HG02840 (cell line): ENCODE results near the gene TFAP2B.

Experiments
- ATAC-seq: cut with Tn5 transposase; IDR thresholded peaks from one replicate; pipeline ENCODE4 v1.9.1; 2021; ENCODE audit warnings: mild to moderate bottlenecking, moderate library complexity, moderate number of reproducible peaks; ENCODE audit not compliant: unreplicated experiment, low FRiP score

TFAP2B gene

DNA sequence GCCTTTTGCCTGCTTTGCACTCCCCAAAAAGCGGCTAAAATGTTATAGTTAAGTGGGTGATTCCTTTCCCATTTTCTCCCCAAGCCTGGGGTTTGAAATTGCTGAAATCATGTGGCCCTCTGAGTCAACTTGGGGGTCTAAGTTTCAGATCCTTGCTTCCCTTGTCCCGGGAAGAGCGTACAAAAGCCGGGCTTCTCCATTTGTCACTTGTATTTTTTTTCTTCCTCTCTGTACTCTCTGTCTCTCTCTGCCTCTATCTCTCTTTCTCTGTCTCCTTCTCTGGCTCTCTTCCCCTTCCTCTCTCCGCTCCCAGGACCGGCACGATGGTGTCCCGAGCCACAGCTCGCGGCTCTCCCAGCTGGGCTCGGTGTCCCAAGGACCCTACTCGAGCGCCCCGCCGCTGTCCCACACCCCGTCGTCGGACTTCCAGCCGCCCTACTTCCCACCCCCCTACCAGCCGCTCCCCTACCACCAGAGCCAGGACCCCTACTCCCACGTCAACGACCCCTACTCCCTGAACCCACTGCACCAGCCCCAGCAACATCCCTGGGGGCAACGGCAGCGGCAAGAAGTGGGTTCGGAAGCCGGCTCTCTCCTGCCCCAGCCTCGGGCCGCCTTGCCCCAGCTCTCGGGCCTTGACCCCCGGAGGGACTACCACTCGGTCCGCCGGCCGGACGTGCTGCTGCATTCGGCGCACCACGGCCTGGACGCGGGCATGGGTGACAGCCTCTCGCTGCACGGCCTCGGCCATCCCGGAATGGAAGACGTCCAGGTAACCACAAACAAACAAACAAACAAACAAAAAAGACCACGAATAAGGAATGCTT is 4.6 kb downstream of the TFAP2B start:
- ATAC-seq: no peak

DNA sequence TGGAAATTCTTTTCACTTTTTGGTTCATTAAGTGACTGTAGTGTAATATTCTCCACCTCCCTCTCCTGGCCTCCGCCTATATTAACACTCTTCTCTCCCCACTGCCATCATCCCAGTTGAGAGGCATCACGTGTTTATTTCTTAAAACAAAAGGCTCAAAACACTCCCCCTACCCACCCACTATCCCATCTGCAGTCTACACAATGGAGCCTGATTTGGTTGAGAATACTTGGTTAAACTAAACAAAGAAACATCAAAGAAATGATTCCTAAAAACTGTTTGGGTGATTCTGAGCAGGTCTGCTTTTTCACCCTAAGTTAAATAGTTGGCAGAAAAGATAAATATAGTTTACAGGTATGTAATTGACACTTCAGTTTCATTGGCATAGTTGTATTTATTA is 5.9 kb downstream of the TFAP2B start:
- no peak for ATAC-seq

DNA sequence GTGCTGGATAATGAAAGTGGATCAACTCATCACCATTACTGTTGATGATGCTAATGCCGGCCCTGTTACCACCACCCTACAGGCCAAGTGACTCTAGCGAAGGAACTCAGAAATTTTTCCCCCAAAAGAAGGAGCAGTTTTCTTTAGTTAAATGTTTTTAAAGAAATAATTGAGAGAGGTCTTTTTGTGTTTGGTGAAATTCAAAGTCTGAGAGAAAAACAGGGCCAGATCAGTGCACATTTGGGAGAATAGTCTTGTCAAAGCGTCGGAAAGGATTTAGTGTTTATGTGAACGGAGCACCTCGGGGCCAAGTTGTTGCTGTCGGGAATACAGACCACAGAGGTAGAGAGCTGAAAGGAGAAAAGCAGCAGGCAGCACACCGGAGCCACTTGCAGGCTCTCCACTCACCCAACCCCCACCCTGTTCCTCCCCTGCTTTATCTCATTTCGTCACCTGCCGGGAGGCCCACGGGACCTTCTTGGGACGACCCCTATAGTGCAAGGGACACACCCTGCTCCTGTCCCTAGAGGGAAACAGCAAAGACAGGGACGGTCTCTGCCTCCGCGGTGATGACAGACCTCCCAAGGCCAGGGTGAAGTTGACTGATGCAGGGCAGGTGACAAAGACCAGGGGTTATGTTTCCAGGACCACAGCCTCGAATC is 6.8 kb downstream of the TFAP2B start:
- ATAC-seq: no peak

DNA sequence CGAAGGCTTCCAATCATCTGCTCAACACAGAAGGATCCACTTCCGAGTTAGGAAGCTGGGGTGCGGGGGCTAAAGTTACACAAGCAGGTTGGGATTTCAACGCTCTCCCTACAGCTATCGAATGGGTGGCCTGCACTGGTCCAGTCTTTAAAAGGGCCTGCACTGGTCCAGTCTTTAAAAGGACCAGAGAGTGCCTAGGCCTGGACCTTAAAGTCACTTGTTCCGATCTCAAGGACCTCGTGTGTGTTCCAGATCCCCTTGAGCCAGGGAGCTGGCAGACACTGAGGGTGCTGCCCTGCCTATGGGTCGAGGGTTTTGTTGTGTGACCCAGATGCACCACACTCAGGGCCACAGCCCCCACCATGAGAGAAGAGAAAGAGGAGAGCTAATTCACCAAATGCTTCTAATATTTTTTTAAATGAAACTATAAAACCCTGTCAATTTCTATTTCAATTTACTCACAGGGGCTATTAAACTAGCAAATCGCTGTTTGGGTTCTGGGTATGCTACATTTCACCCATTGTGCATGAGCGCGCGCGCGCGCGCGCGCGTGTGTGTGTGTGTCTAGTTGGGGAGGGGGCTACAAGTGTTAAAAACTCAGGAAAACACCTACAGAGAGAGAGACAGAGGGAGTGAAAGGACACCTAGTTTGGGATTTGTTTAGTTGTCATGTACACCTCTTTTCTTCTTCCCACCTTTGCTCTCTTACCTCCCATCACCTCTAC is 7.5 kb downstream of the TFAP2B start:
- no peak for ATAC-seq

DNA sequence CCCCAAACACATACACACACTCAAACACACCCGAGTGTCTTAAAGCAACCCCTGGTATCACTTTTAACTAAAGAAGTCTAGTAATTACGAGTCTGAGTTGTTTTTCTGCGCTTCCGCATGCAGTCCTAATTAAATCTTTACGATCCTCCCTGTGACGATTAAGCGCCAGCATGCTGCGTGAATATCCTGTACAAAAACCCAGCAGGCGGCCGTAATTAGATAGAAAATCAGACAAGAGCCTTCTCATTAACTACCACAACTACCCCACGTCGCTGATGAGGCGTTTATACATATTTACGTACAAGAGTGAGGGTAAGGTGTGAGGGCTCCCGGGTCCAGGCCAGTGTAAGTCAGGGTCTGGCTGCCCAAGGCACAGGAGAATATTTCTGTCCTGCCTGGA is 8.1 kb downstream of the TFAP2B start:
- no peak for ATAC-seq

DNA sequence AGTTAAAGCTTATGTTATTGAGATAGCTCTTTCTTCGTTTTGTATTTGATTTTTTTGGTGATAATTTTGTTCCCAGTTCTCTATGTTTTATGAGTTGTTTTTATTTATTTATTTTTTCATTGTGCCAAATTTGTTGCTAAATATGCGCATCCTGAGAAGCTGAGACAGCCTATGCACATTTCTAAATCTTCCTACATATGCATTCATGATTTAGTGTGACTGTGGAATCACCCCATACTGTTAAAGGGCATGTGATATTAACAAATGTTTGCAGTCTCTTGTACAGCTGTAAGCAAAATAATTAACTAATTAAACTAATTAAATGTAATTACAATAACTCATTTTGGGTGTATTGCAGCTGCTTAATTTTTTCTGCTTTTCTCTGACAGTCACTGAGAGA is 10.4 kb downstream of the TFAP2B start:
- ATAC-seq: no peak

DNA sequence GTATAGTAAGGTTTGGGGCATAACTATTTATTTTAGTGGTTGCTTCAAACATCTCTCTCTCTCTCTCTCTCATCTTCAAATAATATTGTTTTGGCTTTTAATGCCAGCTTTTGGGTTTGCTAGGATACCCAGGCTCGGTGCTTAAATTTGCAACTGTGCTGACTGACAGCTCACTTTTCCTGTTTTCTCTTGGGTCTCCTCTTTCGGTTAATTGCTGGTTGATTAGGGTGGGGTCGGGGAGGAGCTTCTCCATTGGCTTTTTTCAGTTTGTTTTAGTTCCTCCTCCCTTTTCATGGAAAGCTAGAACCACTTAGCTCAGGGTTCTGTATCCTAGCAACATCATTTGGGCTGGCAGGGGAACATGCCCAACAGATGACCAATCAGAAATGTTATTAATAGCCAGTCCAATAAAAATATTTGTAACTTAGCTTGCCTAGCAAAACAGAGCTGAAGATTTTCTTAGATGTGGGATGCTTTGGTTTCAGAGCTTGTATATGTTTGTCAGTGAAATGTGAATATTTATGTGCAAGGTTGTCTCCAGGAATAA is 11.3 kb downstream of the TFAP2B start:
- no peak for ATAC-seq

DNA sequence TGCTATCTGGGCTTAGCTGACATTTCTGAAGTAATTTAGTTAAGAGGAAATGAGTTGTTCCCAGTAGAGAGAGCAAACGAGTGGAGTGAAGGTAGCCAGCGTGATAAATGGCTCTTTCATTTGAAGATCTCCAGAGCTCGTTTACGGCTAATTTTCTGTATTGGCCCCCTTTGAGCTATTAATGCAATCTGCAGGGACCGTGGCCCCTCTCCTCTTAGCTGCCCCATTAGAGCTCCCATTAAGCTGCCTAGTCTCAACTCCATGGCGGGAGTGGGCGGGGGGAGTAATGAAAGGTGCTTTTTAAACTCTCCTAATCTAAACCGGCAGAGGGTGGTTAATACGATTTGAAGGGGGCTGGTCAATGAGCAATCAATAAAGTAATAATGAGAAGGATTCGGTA is 12.5 kb downstream of the TFAP2B start:
- ATAC-seq: no peak

DNA sequence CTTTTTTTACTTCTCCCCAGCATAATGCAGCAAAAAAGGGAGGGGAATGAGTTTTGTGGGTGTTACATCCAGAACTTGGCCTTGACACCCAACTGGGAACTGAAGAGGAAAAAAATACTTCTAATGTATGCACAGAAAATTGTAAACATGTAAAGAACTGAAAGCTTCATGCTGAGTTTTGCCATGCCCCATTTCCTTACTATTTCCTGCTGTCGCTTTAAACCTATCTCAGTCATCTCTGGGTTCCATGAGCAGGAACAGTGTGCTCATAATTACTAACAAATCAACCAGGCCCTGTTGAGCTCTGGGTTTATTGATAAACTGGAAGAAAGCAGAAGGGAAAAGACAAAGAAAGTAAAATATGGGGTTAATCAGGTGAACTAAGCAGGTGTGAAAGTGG is 14.2 kb downstream of the TFAP2B start:
- ATAC-seq: no peak

DNA sequence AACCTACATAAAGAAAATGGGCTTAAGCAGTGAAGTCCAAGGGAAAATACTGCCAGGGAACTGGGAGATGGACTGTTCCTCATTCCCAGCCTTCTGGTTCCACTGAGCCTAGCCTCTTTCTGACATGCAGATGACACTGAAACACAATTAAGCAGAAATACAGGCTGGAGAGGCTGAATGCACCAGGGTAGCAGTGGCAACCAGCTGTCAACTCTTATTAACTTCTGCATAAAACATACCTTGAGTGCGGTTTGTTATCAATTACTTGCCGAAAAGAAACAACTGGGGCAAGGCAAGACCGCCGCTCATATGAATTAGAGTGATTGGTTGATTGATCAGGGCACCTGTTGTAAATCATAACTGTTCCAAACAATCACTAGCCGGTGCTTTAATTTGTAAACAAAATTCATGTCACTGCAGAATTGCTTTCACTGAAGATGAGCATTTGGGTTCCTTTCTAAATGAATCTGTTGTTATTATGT is 16.3 kb downstream of the TFAP2B start:
- no peak for ATAC-seq

DNA sequence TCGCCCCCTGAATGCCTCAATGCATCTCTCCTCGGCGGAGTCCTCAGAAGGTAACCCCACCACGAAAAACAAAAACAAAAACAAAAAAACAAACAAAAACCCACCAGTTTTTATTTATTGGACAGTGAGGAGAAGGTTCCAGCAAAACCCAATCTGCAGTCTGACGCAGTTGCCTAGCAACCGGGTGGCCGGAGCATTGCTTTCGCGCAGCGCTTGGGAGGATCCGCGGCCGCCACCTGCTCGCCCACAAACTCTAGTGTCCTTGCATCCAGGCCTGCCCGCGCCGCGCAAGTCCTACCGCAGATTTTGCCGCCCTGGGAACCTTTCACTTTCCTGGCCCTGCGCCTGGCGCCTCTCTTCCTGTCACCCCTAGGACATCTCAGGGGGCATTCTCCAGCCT is 17.6 kb downstream of the TFAP2B start:
- ATAC-seq: no peak

DNA sequence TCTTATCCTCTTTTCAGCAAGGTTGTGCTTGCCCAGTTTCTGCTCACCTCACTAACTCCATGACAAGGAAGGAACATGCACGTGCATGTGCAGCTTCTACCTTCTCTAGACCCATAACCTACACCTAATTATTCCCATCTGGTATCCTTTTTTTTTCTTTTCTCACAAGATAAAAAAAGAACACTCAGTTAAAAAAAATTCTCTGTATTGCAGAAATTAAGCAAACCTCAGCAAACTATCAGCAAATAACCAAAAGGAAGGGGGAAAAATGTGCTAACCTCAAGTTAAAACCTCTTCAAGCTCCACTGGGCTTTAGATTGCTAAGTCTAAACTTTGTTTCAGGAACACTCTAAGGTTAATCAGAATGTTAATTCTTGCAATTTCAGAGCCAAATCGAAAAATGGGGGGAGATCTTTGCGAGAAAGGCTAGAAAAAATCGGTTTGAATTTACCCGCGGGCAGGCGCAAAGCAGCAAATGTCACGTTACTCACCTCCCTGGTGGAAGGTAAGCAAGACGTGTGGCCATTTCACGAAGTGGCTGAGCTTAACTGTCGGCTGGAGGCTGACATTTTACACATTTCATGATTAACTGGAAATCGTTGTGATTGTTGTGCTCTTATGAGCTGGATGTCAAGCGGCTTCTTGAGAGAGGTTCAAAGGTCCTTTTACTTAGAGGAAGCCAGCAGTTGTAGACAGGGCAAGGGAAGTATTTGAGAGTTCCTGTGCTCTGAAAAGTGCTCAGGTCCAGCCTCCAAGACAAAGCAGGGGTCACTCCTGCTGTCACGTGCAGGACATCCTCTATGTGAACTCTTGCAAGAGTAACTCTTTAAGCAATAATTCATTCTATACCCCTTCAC is 19.1 kb downstream of the TFAP2B start:
- no peak for ATAC-seq

DNA sequence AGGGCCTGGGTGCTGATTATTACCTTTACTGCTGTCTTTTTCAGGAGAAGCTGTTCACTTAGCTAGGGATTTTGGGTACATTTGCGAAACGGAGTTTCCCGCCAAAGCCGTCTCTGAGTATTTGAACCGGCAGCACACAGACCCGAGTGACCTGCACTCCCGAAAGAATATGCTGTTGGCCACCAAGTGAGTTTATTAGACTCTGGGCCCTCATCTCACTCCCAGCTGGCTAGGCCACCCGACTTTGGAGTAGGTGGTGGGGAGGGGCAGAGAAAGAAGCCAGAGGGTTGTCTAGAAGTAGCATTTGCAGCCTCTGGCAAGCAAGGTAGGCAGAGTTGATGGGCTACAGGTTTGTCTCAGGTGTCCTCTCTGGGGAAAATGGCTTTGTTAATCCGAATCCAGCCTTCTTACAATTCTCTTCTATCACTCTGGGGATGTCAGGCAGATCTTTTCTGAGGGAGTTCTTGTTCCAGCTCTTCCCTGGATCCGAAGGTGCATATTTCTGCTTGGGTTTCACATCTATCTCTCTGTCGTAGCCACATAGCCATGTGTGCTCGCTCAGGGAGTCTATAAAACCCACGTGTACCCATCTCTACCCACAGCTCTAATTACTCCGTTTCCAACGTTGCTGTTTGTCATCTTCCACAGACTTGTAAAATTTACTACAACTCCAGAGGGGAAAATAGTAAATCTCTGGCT is 21.6 kb downstream of the TFAP2B start:
- no peak for ATAC-seq

DNA sequence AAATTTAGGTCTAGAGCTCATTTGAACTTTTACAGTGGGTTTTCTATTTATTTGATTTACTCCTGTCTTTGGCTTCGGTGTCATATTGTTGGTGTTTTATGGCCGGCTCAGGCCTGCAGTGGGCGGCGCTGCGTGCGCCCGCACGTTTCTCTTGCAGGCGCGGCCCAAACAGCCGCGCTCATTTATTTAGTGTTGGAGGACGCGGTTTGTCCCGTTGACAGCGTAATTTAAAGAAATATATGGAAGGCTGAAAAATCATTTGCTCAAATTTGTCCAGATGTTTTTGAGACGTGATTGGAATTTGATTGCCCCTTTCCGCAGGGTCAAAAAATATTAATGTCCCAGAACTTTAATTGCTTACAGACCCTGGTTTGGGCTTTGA is 22.1 kb downstream of the TFAP2B start:
- no peak for ATAC-seq

DNA sequence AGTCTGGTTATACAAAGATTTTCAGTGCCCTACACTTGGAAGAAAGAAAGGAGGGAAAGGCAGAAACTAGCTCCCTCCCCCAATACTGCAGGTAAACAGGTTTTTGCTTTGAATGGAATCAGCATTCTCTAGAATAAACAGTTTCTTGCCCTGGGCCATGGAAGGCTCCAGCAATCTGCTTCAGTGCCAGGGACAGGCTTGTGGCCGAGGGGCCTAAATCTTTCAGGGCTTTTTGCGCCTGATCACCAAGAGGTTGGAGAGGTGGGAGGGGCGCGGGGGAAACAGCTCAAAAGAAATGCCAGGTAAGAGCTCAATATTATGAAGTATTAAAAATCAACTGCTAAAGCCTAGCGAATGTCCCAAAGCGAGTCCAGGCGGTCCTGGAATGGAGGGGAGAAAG is 23.8 kb downstream of the TFAP2B start:
- ATAC-seq: no peak

DNA sequence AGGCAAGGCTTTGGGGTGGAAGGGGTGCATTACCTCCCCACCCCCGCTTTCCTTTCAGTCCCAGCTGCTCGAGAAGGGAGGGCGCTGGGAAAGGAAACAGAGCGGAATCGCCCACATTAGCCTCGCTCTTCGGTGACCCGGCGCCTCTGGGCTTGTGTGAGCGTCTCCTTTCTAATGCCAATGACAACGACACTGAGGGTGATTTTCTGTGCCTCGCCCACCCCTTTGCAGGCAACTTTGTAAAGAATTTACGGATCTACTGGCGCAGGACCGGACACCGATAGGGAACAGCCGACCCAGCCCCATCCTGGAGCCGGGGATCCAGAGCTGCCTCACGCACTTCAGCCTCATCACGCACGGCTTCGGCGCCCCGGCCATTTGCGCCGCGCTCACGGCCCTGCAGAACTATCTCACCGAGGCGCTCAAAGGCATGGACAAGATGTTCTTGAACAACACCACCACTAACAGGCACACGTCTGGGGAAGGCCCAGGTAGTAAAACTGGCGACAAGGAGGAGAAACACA is 24.3 kb downstream of the TFAP2B start:
- ATAC-seq: no peak

DNA sequence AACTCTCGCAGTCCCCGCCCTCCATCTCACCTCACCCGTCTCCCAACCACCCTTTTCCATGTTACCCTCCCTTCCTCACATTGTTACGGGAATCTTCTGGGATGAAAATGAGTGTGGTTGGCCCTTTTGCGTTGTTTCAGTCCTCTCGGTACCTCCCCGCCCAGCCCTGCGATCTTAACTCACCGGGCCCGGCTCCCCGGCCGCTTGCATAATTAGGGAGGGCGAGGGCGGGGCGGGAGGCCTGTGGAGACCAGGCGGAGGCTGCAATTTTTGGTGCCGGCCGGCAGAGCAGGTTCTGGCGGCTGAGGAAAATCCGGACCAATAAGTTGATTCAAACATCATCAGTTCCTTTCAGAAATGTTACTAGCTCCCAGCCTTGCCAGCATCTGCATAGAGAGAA is 25.2 kb downstream of the TFAP2B start:
- no peak for ATAC-seq

DNA sequence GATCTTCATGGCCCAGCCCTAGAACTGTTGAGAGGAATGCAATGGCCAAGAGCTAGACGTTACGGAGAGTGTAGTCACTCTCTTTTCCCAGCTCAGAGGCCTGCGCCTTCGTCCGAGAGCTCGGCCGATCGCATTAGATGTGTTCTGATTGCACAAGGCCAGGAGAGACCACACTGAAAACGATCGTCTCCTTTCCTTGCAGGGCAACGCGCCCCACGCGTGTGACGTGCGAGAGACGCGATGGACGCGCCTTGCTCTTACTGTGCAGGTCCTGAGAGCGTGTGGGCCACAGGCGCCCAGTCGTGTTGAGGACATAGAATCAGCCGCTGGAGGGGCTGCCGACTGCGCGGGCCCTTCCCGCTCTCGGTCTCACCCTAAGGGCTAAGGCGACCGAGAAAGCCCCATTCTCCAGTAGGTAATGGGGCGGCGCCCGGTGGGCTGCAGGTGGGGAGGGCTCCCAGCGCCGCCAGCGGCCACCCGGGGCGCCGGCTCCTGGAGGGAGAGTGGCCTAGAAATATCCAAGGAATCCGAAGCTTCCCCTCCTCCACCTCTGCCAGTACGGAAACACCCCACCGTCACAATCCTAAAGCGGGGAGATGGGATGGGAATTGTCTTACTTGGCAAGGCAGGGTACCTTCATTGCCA is 26.9 kb downstream of the TFAP2B start:
- ATAC-seq: no peak
